Brain pericyte (primary cell): ENCODE data around the gene NFAT5.

Experiments
- DNase-seq: peaks from one replicate; pipeline ENCODE4 v3.0.0-alpha.2; 2012; ENCODE audit warnings: low read depth, low spot score

NFAT5 gene

DNA sequence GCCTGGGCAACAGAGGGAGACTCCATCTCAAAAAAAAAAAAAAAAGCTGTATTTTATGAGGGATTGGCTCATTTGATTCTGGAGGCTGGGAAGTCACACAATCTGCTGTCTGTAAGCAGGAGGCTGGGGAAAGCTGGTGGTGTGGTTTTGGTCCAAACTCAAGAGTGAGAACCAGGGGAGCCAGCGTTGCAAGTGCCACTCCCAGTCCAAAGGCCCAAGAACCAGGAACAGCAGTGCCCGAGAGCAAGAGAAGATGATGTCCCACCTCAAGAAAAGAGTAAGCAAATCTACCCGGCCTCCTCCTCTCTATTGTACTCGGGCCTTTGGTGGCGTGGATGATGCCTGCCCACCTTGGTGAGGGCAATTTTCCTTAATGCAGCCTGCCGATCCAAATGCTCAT is 166.3 kb downstream of the NFAT5 start:
- DNase-seq: no peak

- no peak for DNase-seq
Measured at GRCh38 chr16:69741519-69741918, 175.8 kb downstream of the NFAT5 start.

DNA sequence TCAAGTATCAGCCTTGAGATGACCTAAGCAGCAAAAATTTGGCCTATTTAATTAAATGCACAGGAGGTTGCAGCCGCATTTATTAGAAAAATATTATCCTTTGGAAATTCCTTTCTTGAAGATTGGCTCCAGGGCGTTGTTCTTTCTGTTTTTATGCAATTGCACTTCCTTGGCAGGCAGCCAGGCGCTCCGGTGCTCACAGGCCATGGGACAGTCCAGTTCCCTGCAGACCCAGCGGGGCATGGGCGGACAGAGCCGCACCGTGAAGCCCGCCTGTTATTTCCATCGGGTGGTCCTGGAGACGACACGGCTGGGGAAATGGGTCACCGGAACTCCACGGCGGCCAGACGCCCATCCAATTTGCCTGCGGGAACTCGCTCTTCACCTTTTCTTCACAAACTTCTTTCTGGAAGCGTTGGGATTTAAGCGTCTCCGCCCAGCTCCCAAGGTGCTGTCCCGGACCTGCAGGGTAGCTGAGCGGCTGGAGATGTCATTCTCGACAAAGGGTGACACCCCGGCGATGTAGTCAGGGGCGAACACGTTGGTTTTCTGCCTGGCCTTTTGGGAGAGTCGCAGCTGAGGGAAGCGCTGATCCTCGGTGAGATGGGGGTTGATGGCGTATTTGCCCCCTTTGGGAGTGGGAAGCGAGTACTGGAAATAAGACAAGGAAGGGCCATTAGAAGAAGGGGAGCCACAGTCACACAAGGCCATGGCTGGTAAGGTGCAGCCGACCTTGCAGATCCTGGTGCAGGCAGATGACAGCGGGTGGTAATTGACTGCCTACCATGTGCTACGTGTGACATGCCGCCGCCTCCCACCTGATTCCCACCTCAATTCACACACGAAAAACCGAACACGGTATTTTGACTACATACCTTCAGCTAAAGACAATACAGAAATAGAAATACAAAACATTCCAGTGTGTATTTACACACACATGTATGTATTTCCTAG is 176.5 kb downstream of the NFAT5 start:
- no peak for DNase-seq

- DNase-seq: no peak
Measured at GRCh38 chr16:69744363-69745231, 178.8 kb downstream of the NFAT5 start.

GRCh38 chr16:69745232-69745612 is 179.5 kb downstream of the NFAT5 start:
- no peak for DNase-seq

DNA sequence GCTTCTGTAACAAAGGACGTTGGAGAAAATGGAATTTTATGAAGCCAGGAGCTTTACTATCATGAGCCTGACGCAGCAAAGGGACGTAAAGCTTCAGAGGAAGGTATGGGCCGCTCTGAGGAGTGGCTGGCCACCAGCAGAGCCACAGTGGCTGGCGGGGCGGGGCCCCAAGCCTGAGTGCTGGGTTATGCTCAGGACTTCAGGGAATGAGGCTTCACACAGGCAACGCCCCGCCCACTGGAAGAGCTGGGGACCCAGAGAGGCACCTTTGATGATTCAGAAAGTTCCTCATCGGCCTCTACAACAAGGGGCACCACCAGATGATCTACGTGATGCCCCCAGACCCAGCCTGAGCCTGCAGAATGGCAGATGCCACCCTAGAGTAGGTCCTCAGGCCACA is 180.2 kb downstream of the NFAT5 start:
- no peak for DNase-seq

DNA sequence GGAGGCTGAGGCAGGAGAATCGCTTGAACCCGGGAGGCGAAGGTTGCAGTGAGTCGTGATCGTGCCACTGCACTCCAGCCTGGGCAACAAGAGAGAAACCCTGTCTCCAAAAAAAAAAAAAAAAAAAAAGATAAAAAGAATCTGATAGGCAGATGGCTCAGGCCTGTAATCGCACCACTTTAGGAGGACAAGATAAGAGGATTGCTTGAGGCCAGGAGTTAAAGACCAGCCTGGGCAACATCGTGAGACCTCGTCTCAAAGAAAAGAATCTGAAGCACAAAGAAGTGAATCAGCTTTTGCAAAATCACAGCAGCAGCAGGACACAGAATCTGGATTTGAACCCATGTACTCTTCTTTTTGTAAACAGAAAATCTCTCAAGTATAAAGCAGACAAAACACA is 181.3 kb downstream of the NFAT5 start:
- DNase-seq: no peak

DNA sequence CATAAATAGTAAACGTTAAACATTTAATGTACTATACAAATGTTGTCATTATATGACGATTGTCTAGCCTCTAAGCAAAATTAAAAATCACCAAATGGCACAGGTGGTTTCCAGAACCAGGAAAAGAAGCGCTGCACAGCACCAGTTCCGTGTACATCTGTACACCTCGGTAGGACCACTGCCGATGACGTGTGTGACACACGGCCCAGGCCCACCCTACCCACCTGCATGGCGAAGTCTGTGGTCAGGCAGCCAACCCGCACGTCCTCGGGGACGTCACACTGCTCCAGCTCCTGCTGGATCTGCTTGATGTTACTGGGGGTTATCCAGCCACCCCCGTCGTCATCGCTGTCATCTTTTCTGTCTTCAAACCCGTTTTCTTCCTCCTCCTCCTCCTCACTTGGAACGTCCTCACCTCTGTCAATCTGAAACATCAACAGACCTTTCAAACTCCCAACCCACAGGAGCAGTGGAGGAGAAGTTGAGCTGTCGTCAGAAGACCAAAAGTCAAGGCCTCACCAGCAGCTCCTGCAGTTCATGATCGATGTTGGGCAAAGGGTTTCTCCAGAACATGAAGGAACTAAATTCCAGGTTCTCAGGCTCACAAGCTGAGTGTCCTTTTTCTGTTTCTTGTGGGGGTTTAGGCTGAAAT is 183.1 kb downstream of the NFAT5 start:
- DNase-seq: no peak

DNA sequence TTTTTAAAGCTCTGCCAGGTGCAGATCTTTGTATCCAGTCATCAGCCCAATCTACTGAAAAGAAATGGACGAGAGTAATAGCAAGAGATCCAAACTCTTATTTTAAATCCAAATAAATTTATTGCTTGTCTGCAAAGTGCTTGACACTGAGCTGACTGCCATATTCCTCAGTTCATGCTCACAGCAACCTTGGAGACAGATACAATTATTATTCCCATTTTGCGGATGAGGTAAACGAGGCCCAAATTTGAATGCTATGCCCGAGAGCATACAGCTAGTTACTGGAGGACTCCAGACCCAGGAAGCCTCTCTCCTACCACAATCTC is 188.3 kb downstream of the NFAT5 start:
- no peak for DNase-seq
